NCI-H345 treated with DMSO at 0.1 percent for 48 hours (cell line): Measurements from ENCODE around the gene KCNK4.
A peak's percentile ranks its signal among the peaks of the same experiment; 100 is the strongest.

Experiments
- DNase-seq: peaks from one replicate; lab custom pipeline; 2025; ENCODE audit not compliant: unreplicated experiment; lab: John Stamatoyannopoulos, UW

Gene KCNK4

GRCh38 chr11:64289002-64289564 lies 2.0 kb upstream of the KCNK4 start:
- no peak for DNase-seq

GRCh38 chr11:64290352-64291261 lies 495 bp upstream of the KCNK4 start:
- DNase-seq, result no peak

- DNase-seq, result no peak
These were observed 804 bp downstream of the KCNK4 start for GRCh38 chr11:64291752-64292459.

GRCh38 chr11:64292460-64293254 lies 1.6 kb downstream of the KCNK4 start:
- no peak for DNase-seq

GRCh38 chr11:64294774-64295173 lies 3.7 kb downstream of the KCNK4 start:
- no peak for DNase-seq

GRCh38 chr11:64295760-64296159 lies 4.7 kb downstream of the KCNK4 start:
- DNase-seq, result no peak

- DNase-seq, result no peak
These were observed 5.1 kb downstream of the KCNK4 start for GRCh38 chr11:64296236-64296635.

- no peak for DNase-seq
These were observed 6.0 kb downstream of the KCNK4 start for GRCh38 chr11:64296830-64297698.

- peak; percentile 56 for DNase-seq
These were observed 6.7 kb downstream of the KCNK4 start for GRCh38 chr11:64297699-64298358.

- DNase-seq, result no peak
These were observed 8.1 kb downstream of the KCNK4 start for GRCh38 chr11:64298966-64299846.

GRCh38 chr11:64299847-64300648 lies 8.9 kb downstream of the KCNK4 start, which contains the start of gene CATSPERZ:
CATSPERZ (plus strand) TSS chr11:64300358; CDS start chr11:64300411, 53 bp downstream.
- no peak for DNase-seq

GRCh38 chr11:64303109-64304031 lies 12.3 kb downstream of the KCNK4 start:
- DNase-seq, result no peak

- DNase-seq, result no peak
These were observed 12.9 kb downstream of the KCNK4 start for GRCh38 chr11:64304032-64304315.

- DNase-seq, result peak; percentile 84
These were observed 13.4 kb downstream of the KCNK4 start for GRCh38 chr11:64304316-64305072.

GRCh38 chr11:64305075-64305690 lies 14.1 kb downstream of the KCNK4 start, which contains the start of gene ESRRA:
ESRRA (plus strand) TSS chr11:64305524; CDS start chr11:64307180, 1,656 bp downstream.
- peak; percentile 100 for DNase-seq
